NCI-H345 (cell line): ENCODE measurements around the gene TNFAIP2.
"Not testable (repeated sequence)": the region's sequence is repeated elsewhere in the genome, so short reads cannot be mapped to it uniquely, and the experiment has no call there.

ENCODE experiments used
- DNase-seq: peaks from one replicate; lab custom pipeline; 2025; lab: John Stamatoyannopoulos, UW

TNFAIP2 gene

GRCh38 chr14:103135333-103136260, 12.3 kb downstream of the TNFAIP2 start:
- DNase-seq: no peak

GRCh38 chr14:103136388-103137271, 13.4 kb downstream of the TNFAIP2 start:
- no peak for DNase-seq

GRCh38 chr14:103137689-103138300, 14.5 kb downstream of the TNFAIP2 start:
- no peak for DNase-seq

- DNase-seq: no peak
Observed at GRCh38 chr14:103138301-103139131, 15.3 kb downstream of the TNFAIP2 start.

DNA sequence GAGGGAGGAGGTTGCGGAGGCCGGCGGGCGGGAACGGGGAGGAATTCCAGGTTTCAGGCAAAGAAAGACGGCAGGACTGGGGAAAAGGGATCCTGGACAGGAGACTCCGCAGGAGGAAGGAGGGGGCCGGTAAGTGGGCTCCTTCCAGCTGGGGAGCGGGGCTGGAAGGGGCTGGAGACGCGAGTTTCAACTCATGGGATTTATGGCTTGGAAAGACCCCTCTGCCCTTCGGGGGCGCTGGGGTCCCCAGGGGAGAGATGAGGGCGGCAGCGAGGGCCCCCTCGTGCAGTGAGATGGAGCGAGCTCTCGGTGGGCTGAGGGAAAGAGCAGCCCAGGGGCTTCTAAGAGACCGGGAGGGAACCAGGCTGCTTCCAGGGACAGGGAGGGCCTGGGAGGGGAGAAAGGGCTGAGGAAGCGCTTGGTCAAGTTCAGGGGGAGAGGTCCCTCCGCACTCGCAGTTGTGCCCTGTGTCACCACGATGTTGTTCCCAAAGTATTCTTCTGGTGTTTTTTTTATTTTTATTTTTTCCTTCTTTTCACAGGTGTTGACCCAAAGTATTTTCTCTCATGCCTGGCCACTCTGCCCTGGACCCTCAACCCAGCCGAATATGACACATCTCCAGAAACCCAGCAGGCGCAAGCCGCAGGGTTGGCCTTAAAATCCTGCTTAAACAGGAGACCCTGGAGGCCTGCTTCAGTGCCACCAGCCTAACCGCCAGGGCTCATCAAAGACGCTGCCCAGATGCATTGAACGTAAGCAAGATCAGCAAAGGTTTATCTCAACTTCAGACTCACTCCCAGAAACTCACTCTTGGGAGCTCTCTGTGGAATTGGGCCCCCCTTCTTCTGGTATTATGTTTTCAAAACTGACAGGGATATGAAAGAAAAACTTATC, 16.1 kb downstream of the TNFAIP2 start:
- no peak for DNase-seq

DNA sequence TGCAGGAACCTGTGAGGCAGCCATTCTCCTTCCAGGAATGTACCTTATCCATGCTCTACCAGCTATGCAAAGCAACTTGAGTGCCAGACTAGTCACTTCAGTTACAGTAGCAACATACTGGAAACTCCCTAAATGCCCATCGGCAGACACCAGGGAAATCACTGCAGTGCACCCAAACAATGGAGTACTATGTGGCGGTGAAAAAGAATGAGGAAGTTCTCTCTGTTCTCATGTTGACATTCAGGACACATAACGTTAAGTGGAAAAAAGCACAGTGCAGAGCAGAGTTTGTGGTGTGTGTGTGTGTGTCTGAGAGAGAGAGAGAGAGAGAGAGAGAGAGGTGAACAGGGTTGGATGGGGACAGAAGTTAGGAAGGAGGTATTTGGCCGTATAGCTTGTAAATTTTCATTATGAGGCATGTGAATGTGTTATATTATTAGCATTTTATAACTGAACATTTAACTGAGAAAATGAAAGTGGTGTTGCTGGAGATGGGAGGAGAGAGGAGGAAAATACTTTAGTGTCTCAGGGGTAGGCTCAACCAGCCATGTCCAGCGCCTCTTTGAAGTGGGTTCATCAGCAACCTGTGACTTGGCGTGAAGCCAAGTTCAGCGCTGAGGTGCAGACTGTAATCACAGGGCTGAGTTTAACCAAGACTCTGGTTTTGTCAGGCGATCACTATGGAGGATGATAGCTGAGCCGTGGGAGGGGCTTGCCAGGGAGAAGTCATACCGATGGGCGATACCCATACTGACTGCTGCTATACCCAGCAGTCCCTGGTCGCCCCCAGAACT, 17.3 kb downstream of the TNFAIP2 start:
- peak; percentile 93 for DNase-seq

GRCh38 chr14:103141117-103141796, 18.0 kb downstream of the TNFAIP2 start:
- peak; percentile 79 for DNase-seq

- DNase-seq: no peak
Observed at GRCh38 chr14:103142026-103142425, 18.8 kb downstream of the TNFAIP2 start.

- no peak for DNase-seq
Observed at GRCh38 chr14:103142721-103143302, 19.6 kb downstream of the TNFAIP2 start.

DNA sequence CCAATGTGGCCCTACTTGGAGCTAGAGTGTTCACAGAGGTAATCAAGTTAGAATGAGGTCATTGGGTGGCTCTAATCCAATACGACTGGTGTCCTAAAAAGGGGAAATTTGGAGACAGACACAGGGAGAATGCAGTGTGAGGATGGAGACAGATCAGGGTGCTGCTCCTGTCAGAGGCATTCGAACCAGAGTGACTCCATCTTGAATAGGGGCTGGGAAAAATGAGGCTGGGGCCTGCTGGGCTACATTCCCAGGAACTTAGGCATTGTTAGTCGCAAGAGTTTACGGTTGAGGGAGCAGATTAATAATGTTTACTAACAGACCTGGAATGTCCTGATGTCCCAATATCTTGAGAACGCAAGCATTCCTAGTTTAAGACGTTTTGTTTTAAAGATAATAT, 20.2 kb downstream of the TNFAIP2 start:
- DNase-seq: no peak

GRCh38 chr14:103144085-103144484, 20.8 kb downstream of the TNFAIP2 start:
- DNase-seq: no peak

GRCh38 chr14:103146141-103146709, 23.0 kb downstream of the TNFAIP2 start:
- DNase-seq: no peak

GRCh38 chr14:103149351-103150237, 26.3 kb downstream of the TNFAIP2 start:
- no peak for DNase-seq

- no peak for DNase-seq
Observed at GRCh38 chr14:103151270-103151945, 28.1 kb downstream of the TNFAIP2 start.

DNA sequence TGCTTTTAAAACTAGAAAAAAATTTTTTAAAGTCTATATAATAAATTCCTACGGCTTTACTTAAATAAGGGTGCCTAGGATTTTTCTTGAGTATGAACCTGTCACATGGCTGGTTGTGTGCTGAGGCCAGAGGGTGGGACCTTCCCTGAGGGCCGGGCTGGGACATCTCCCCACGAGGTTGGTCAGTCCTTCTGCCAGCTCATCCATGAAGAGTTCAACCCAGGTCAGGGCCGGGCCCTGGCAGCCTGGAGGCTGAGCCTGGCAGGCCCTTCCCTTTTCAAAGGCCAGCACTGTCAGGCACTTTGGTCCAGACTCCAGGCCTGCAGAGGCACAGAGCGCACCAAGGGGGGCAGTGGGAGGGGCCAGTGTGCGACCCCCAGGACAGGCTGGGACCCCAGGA, 31.7 kb downstream of the TNFAIP2 start:
- no peak for DNase-seq

DNA sequence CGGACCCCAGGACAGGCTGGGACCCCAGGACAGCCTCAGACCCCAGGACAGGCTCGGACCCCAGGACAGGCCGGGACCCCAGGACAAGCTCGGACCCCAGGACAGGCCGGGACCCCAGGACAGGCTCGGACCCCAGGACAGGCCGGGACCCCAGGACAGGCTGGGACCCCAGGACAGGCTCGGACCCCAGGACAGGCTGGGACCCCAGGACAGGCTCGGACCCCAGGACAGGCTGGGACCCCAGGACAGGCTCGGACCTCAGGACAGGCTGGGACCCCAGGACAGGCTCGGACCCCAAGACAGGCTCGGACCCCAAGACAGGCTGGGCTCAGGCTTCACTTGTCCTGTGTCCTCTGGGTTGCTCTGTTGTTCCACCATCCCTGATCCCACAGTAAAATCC, 32.2 kb downstream of the TNFAIP2 start:
- not testable (repeated sequence) for DNase-seq
